Stimulated activated CD4-positive, alpha-beta T cell treated with anti-CD3 and anti-CD28 coated beads, Interleukin-4, amount 100 ng/mL, for 48 hours (primary cell): ENCODE measurements around the gene XIRP1.
"Not testable (repeated sequence)": the region's sequence is repeated elsewhere in the genome, so short reads cannot be mapped to it uniquely, and the experiment has no call there.

Experiments
- DNase-seq, 2 donors: peaks; one replicate each; pipeline ENCODE4 v3.0.0-alpha.2; 2020; ENCODE audit warnings: low read depth in 2 of 2

The XIRP1 gene

DNA sequence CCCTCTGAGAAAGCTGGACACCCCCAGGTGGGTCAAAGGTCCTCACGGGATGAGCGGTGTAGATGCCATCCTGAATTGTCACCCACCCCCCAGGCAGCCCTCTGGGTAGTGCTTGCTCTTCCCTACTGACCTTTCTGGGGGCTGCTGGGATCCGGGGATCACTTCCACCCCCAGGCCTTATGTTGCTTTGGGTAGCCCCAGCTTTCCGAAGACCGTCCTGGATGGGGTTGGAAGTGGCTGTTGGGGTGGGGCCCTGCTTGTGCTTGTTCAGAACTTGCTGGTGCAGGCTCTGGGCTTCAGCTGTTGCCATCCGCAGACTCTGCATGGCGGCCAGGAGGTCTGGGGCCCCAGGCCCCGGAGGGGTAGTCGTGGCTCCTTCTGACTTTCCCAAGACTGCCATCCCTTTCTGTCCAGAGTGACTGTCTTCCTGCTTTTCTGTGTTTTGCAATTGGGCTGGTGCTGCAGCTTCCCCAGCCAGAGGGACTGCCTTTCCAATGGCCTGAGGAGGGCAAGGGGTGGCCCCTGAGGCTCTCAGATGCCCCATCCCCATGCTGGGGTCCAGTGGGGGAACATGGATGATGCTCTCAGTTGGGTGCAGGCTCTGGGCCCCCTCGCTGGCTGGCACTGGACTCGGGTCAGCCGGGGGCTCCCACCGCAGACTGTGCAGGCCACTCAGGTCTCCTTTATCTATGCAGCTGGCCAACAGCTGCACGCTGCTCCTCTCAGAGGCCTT is 6.3 kb downstream of the XIRP1 start:
- no peak for DNase-seq

DNA sequence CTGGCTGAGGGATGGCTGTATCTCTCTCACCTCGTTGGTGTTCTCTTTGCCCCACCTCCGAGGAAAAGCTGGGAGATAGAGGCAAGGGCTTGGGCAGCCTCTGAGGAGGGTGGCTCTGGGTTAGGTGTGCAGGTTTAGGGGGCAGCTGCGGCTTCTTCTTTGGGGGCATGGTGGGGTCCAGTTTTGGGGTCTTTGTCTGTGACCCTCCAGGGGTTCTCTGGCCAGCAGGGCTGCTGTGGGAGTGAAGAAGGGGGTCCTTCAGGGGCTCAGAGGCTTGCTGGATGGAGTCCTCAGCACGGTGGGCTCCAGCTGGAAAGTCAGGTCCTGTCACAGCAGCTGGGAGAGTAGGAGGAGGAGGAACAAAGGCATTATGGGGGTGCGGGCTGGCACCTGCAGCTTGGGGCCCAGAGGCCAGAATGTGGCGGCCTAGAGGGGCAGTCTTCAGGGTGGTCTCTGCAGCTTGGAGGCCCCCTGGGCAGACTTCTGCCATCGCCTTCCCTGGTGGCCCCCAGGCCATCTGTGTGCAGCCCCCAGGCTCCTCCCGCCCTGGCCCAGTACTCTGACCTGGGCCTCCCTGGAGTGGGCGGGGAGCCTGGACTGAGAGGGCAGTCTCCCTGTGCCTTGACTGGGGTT is 7.0 kb downstream of the XIRP1 start:
- DNase-seq = no peak

DNA sequence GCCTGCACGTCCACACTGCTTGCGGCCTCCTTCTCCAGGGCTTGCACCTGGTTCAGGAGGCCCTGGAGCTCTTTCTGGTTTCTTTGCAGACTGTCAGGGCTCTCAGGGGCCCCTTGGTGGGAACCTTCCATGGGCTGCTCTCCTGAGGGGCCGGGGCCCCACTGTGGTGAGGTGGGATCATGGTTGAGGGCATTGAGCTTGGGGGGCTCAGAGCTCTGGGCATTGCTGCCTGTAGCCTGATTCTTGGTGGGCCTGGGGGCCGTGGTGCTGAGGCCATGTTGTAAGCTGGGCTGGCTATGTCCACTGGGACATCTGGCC is 7.5 kb downstream of the XIRP1 start:
- DNase-seq = no peak

DNA sequence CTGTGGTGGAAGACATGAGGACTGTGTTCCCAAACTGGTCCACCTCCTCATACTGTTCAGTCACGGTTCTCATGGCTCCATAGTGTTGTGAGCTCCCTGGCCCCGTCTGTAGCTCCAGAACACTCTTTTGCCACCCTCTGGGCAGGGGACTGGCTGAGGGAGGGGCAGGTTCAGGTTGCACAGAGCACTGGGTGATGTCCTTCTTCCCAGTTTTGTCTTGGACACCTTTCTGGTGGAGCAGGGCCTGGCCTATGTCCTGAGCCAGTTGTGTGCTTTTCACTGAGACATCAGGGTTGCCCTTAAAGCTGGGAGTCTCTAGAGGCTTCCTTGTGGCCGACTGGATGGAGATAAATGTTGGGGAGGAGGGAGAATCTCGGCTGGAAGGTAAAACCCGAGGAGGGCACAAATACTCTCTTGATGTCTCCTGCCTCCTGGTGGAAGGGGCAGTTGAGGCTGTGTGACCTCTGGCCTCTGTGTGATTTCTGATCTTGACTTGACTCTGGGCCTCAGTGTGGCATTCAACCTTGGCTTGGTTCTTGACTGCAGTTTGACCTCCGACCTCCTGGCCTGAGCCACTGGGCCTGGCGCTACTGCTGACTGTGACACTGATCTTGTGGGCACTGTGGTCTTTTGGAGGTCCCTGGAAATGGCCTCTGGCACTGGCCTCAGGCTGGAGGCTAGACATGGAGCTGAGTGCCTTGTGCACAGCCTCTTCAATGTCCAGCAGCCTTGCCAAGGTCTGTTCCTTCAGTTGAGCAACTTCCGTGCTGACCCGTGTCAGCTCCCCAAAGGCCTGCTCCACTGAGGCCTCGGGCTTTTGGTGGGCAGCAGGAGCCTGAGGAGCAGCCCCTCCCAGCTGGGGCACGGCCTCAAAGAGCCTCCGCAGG is 8.1 kb downstream of the XIRP1 start:
- no peak for DNase-seq

DNA sequence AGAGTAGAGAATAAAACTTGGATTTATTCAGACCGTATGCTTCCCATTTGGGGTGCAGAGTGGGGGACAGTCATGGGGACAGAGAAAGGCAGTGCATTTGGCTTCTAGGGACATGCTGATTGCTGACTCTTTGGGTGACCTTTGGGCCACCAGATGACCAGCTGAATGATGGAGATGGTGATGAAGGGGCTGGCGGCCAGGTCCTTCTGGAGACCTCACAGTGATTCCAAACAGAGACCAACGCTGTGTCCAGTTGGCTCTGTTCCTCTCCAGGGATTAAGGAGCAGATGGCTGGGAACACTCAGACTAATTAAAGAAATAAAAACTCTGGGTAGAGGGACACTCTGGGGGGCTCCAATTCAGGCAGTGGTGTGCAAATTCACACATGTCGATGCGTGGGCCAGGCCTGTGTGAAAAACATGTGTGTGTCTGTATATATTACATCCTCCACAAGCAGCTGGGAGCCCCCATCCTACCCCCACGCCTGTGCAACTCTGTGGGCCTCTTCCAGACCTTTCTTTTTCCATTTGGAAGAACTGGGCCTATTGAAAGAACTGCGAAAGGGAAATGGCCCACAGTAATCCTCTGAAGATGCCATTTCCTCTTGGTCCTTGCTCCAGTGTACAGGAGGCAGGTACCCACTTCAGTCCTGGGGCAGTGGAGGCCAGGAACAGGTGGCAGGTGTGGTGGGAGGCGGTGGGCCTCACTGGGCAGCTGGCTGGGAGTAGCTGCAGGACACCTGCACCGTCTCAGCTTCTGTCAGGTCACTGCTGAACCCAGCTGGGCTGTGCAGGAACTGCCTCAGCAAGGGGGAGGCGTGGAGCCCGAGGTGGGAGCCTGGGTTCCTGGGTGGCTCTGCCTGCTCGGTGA is 8.9 kb downstream of the XIRP1 start:
- DNase-seq = no peak

DNA sequence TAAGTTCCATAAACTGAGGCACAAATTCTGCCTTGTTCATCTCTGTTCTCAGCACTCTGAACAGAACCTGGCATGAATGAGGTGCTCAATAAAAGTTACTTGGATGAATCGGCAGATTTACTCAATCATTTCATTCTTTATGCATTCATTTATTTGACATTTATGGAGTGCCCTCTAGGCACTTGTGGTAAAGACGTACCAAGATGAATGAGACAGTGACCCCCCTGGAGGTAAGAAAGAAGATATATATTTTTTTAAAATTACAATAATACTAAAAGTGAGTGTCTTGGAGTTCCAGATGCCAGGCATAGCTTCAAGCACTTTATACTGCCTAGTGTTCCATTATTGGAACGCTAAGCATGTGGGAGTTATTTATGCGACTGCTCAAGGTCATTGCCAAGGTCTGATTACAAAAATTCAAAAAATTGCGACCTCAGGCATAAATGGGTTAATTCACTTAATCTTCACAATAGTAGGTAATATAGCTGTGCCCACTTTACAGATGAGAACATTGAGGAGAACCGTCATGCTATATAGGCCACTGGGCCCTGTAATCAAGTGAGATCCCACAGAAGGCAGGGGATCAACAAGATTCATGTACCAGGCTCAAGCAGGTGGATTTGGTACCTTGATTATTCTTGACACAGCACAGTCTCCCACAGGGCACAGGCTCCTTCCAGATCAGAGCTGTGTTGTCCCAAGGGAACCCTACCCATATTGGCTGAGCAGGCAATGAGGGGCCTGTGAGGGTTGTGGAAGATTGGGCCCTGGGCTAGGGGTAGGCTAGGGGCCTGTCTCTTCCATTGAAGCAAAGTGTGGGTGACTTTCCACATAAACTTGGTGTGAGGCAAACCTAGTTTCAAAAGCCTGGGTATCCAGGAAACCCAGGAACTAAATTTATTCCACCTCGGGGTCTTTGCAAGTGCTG is 10.7 kb downstream of the XIRP1 start:
- DNase-seq = no peak

DNA sequence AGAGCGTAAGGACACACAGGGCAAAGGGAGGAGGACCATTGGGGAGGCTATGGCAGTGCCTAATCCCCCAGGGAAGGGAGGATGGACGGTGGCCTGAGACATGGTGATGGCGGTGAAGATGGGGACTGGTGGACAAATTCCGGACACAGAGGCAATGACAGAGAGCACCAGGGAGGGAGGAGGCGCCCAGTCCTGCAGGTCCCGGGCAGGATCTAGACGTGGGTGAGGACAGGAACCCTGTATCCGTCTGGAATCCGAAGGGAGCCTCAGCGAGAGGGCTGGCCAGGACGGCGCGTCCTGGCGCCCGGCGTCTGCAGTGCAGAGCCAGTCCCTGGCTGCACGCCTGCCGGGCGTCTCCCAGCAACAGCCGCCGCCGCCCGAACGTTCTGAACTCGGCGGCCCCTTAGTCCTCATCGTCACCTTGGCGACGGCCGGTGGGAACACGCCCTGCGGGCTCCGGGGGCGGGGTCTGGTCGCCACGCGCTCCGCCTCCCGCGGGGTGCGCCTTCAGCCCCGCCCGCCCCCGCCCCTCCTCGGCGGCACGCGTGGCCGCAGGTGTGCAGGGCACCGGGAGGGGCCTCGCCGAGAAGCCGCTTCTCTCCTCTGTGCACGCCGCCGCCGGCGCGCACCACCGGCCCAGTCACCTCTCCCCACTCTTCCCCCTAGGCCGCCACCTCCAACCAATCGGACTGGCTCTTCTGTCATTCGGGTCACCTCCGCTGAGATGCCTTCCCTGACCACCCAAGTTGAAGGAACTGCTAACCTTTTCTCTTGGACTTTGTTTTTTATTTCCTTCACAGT is 11.6 kb downstream of the XIRP1 start:
- peak; percentile 75 to 84 for DNase-seq

DNA sequence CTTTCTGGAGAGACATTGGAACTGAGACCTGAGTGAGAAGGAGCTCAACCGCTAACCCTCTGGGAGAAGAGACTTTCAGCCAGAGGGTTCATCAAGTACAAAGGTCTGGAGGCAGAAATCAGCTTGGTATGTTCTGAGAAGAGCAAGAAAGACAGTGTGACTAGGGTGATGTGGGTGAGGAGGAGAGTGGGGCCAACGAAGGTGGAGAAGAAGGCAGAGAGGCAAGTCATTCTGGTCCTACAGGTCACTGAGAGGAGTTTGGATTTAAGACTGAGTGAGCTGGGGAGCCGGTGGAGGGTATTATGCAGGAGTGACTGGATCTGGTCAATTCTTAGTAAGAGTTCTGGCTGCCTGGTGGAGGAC is 12.2 kb downstream of the XIRP1 start:
- DNase-seq = no peak

DNA sequence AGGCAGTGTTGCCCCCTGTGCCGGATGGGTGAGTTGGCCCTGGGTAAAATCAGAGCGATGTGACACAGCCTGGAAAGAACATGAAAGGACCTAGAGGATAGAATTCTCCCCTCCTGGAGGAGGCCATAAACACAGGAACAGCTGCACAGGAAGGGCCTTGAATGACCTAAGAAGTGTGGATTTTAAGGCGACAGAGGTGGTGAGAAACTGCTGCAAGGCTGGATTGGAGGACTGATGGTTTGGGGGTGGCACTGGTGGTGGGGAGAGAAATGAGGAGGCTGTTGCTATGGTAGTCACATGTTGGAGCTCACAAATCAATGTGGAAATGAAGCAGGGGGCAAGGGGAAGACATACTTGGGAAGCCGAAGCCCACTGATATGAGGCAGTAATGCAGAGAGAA is 13.8 kb downstream of the XIRP1 start:
- no peak for DNase-seq

DNA sequence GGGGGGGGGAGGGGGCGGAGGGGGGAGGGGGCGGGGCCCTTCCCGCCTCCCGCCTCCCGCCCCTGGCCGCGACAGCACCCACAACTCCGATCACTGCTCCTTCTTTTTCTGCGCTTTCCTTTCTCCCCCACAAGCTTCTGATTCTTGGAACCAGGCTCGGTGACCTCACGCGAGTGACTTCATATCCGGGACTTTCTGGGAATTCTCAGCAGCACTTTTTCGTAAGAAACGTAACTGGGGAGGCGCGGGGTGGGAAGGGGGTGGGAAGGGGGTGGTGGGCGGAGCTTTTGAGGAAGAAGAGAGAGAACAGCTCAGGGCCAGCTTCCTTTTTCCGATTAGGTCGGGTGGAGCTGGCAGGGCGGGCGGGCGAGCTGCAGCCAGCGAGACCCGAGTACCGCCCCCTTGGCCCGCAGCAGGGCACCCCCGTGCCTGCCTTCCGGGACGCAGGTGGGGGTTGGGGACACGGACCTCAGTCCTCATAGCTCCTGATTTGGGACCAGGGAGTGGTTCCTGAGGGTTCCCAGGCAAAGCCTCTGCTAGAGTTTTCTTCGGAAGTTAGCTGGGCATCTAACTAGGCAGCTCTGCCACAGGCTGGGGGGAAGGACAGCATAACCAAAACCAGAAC is 14.6 kb downstream of the XIRP1 start:
- DNase-seq = peak; percentile 50 to 70

DNA sequence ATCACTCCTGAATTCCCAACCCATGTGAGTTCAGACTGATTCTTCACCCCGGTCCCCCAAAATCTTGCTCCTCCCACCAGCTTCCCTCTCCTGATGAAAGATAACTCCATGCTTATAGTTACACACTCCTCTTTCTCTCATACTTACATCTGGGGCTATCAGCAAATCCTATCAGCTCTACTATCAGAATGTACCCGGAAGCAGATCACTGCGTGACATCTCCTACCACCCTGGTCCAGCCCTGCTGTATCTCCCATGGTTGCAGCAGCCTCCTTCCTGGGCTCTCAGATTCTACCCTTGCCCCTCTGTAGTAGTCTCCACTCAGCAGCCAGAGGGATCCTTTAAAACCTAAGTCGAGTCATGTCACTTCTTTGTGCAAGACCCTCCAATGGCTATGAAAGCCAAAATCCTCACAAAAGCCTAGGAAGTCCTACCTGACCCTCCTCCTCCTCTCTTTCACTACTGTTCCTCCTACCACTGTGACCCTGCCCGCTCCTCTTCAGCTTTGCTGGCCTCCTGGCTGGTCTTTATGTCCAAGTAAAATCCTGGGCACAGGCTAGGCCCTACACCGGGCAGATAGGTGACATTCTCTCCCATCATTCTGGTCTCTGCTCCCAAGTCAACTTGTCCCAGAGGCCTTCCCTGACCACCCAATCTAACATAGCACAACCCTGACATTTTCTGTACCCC is 16.2 kb downstream of the XIRP1 start:
- DNase-seq = no peak

DNA sequence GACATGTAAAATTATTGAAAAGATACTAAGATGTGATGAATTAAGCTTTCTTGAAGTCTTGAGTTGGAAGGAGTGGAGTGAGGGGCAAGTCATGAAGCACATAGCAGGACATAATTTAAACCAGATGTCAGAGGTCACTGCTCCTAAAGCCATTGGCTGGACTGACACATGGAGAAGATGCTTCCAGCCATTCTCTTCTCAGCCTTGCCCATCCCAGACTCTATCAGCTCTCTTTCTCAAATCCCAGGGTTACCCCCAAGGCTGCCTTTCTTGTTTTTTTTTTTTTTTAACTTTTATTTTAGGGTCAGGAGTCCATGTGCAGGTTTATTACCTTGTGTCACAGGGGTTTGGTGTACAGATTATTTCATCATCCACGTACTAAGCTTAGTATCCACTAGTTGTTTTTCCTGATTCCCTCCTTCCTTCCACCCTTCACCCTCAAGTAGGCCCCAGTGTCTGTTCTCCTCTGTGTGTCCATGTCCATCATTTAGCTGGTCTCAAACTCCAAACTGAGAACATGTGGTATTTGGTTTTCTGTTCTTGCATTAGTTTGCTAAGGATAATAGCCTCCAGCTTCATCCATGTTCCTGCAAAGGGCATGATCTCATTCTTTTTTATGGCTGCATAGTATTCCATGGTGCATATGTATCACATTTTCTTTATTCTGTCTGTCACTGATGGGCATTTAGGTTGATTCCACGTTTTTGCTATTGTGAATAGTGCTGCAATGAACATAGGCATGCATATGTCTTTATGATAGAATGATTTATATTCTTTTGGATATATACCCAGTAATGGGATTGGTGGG is 18.9 kb downstream of the XIRP1 start:
- no peak for DNase-seq

DNA sequence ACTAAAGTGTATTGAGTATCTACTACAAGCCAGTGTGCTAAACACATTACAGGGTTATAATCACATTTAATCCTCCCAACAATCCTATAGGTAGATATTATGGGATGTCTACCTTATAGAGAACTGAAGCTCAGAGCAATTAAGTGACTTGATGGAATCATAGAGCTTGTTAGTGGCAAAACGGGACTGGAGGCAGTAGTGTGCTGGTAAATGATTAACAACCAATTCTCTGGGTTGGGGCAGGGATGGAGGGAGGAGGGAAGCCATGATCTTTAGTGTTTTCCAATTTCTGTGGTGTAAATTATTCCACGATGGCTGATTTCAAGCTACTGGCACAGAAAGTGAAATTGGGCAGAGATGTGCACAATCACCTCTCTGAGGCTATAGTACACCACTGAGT is 20.5 kb downstream of the XIRP1 start:
- DNase-seq = no peak

DNA sequence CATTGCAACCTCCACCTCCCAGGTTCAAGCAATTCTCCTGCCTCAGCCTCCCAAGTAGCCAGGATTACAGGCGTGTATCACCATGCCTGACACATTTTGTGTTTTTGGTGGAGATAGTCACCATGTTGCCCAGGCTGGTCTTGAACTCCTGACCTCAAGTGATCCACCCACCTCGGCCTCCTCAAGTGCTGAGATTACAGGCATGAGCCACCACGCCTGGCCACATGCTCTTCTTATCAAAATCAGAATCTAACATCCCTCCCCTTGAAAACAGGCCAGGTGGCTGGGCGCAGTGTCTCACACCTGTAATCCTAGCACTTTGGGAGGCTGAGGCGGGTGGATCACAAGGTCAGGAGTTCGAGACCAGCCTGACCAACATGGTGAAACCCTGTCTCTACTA is 21.5 kb downstream of the XIRP1 start:
- not testable (repeated sequence) for DNase-seq

DNA sequence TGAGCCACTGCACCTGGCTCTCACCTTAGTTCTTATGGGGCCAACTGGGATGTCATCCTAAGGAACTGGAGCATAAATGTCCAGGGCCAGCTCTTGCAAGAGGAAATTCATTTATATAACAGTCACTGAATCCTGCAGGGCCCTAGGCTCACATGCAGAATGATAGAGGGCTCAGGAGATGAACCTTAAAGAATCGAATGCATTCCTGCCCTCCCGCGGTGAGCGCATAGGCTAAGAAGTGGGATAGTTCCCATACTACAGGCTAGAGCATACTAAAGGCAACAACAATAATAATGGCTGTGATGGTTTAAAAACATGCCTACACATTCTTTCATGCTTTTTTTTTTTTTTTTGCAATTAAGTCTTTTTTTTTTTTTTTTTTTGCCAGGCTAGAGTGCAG is 21.9 kb downstream of the XIRP1 start:
- no peak for DNase-seq

DNA sequence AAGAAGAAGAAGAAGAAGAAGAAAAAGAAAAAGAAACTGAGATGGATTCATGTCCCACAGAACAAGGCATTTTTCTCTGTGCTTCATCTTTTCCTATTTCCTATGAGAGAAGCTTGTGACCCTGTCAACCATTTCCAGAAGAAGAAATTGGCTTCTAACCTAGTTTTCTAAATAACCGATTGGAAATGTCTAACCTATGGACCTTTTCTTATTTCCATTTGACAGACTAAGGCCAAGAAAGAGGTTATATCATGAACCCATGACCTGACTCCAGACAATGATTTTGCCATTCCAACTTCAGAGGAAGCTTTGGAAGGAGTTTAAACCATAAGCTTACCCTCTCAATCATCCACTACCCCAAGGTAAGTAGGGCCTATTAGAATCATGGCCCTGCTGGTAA is 22.7 kb downstream of the XIRP1 start:
- no peak for DNase-seq

DNA sequence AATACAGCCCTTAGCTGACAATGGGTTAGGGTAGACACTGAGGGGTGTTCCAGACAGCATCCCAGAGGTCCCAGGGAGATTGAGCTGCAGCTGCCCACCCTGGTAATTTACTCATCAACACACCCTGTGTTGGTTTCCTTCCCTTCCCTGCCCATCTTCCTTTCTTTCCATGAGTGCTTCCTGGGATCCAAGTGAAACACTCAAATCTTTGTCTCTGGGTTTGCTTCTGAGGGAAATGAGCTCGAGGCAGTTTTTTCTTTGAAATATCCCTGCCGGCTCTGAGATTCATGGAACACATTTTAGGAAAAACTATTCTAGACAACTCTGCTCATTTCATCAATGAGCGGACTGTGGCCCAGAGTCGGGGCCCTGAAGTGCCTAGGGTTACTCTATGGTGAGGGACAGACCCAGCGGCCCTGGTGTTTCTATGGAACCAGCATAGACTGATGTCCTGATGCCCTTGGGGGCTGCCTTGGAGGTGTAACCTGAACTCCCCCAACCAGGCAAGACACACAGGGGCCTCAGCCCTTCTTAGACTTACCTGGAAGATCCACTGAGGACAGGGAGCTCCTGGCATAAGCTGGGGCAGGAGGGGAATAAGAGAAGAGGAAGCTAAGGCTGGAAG is 24.1 kb downstream of the XIRP1 start:
- DNase-seq = no peak
